MCF 10A (cell line): Measurements from ENCODE around the gene NANOS1. TPM values are rescaled to one million over a fixed set of nuclear protein-coding genes. Genes with fewer than 3 reads are reported as not detected.

Experiments used
- BruUV-seq: library from RNA; stranded (reverse); fragments of 400-500 nt; replicated peaks from 2 replicates; lab custom pipeline; 2021; lab: Mats Ljungman, UMichigan
- CTCF ChIA-PET: fragments of 300-600 bp; sonication (Branson Sonifier 250); formaldehyde crosslinking; extraction: SDS; loops from one replicate; lab custom pipeline; 2021; ENCODE audit warnings: antibody characterized with exemption, inconsistent platforms; lab: Yijun Ruan, JAX
- POLR2A ChIA-PET: fragments of 300-600, 350-650 bp; sonication (Branson Sonifier 250); formaldehyde crosslinking; extraction: SDS; loops from one replicate; lab custom pipeline; 2020; ENCODE audit warnings: antibody characterized with exemption, inconsistent platforms; lab: Yijun Ruan, JAX
- DNase-seq: peaks from one replicate; pipeline ENCODE4 v3.0.0-alpha.2; 2018; ENCODE audit not compliant: unreplicated experiment
- H3K27ac Mint-ChIP-seq: one replicate; pipeline ENCODE4 v1.8.0; 2022; ENCODE audit warnings: mild to moderate bottlenecking, low read depth, mixed read lengths; ENCODE audit not compliant: unreplicated experiment
- H3K27me3 Mint-ChIP-seq: one replicate; pipeline ENCODE4 v1.8.0; 2022; ENCODE audit warnings: mixed read lengths; ENCODE audit not compliant: insufficient read depth, unreplicated experiment
- H3K36me3 Mint-ChIP-seq: one replicate; pipeline ENCODE4 v1.8.0; 2022; ENCODE audit warnings: mild to moderate bottlenecking, moderate library complexity, mixed read lengths; ENCODE audit not compliant: insufficient read depth, unreplicated experiment
- H3K4me1 Mint-ChIP-seq: one replicate; pipeline ENCODE4 v1.8.0; 2022; ENCODE audit warnings: mixed read lengths; ENCODE audit not compliant: insufficient read depth, unreplicated experiment
- H3K4me3 Mint-ChIP-seq: one replicate; pipeline ENCODE4 v1.8.0; 2022; ENCODE audit warnings: mild to moderate bottlenecking, moderate library complexity, mixed read lengths; ENCODE audit not compliant: unreplicated experiment
- H3K9me3 Mint-ChIP-seq: one replicate; pipeline ENCODE4 v1.8.0; 2022; ENCODE audit warnings: mixed read lengths; ENCODE audit not compliant: unreplicated experiment
- CTCF ChIP-seq: fragments of 200-600 bp; IDR thresholded peaks from one replicate; pipeline ENCODE4 v1.8.0; 2022; ENCODE audit warnings: antibody characterized with exemption, mild to moderate bottlenecking; ENCODE audit not compliant: unreplicated experiment
- intact Hi-C: fragments of 100-400 bp; cut with micrococcal nuclease; formaldehyde crosslinking; loops from 2 replicates; pipeline ENCODE4 v1.14.1; 2022
- total RNA-seq: library from RNA; stranded (reverse); gene quantifications from 2 replicates; pipeline ENCODE4 v1.2.3, GENCODE V29; 2022

Gene NANOS1
- total RNA-seq, 1 experiment from 2014 or later, result 2.2 TPM

- H3K36me3 Mint-ChIP-seq, result peaks cover 39% of the 10 kb centered on the region
- CTCF ChIA-PET, result interaction anchor here (0.6 to 0.8 kb wide), 3 partner anchors 12 to 21 kb away, joined by 3 read pairs; no protein-coding TSS in a partner anchor
- H3K27me3 Mint-ChIP-seq, result no peaks in the 10 kb centered on the region
- peak overlapping the region; percentile 94 for H3K27ac Mint-ChIP-seq
- no TSS peak for BruUV-seq
- TF ChIP-seq CTCF, result no peak
- peak; percentile 83 for DNase-seq
- H3K9me3 Mint-ChIP-seq, result no peaks in the 10 kb centered on the region
- peaks cover 12% of the 10 kb centered on the region for H3K4me1 Mint-ChIP-seq
- intact Hi-C loops, result loop anchor here (1.0 to 5.0 kb wide), 4 partner anchors 24 to 93 kb away; partner anchors contain the start of gene DENND10
- POLR2A ChIA-PET, result interaction anchor here (0.6 to 7.0 kb wide), 28 partner anchors 9 to 681 kb away, joined by 3 to 126 read pairs (median 4); partner anchors contain the start of genes CACUL1, DENND10 and SFXN4
- peak overlapping the region; percentile 100 for H3K4me3 Mint-ChIP-seq
These were observed 50.3 kb downstream of the NANOS1 start for GRCh38 chr10:119079599-119080520.

GRCh38 chr10:119080521-119081259, 51.2 kb downstream of the NANOS1 start, which contains the start of gene EIF3A:
Gene EIF3A, minus strand, starts transcription at chr10:119080817. Its CDS starts 141 bp downstream, at chr10:119080676.
- Mint-ChIP-seq H3K4me1 (peaks cover 12% of the 10 kb centered on the region), H3K27ac (peak within 1 kb of the TSS; percentile 94), H3K36me3 (peaks cover 31% of the 10 kb centered on the region), H3K27me3 (no peaks in the 10 kb centered on the region), H3K4me3 (peak within 1 kb of the TSS; percentile 100), H3K9me3 (no peaks in the 10 kb centered on the region)
- intact Hi-C loops, result loop anchor here (1.0 to 2.0 kb wide), 3 partner anchors 24 to 92 kb away; partner anchors contain the start of gene DENND10
- no TSS peak for BruUV-seq
- DNase-seq, result peak; percentile 89
- TF ChIP-seq CTCF, result no peak
- POLR2A ChIA-PET, result interaction anchor here (0.6 to 7.0 kb wide), 21 partner anchors 10 to 680 kb away, joined by 3 to 126 read pairs (median 3); partner anchors contain the start of genes CACUL1, DENND10 and SFXN4
- CTCF ChIA-PET, result interaction anchor here (0.6 kb wide), 2 partner anchors 13 to 24 kb away, joined by 3 to 5 read pairs; no protein-coding TSS in a partner anchor

Other genes starting within 250 kb of the NANOS1 start
- gene EIF3A, start 51.1 kb downstream of the NANOS1 start, total RNA-seq, result 190 and 226 TPM in 2 replicates
- gene DENND10, start 74.4 kb downstream of the NANOS1 start, total RNA-seq, result 27.2 and 35.3 TPM in 2 replicates
- 33.2 and 44.7 TPM in 2 replicates for gene SFXN4, start 136.0 kb downstream of the NANOS1 start, total RNA-seq
- gene PRDX3, start 149.1 kb downstream of the NANOS1 start, total RNA-seq, result 85.6 and 94.4 TPM in 2 replicates
- gene GRK5, start 177.9 kb downstream of the NANOS1 start, total RNA-seq, result 0.82 and 1.2 TPM in 2 replicates